Left ventricle myocardium inferior (tissue), 1 donor: ENCODE results near the gene CBL. TPM values are rescaled to one million over a fixed set of nuclear protein-coding genes. Genes with fewer than 3 reads are reported as not detected.
"Not testable (repeated sequence)": the region's sequence is repeated elsewhere in the genome, so short reads cannot be mapped to it uniquely, and the experiment has no call there.

Source experiments
- DNase-seq: peaks from one replicate; pipeline ENCODE4 v3.0.0-alpha.2; 2020
- H3K27ac ChIP-seq: fragments of 200-600 bp; replicated peaks from 2 replicates; pipeline ENCODE4 v1.8.0; 2021
- H3K27me3 ChIP-seq: fragments of 200-600 bp; 2 replicates; pipeline ENCODE4 v1.8.0; 2021; ENCODE audit warnings: low read depth
- H3K36me3 ChIP-seq: fragments of 200-600 bp; 2 replicates; pipeline ENCODE4 v1.8.0; 2021
- H3K4me1 ChIP-seq: fragments of 200-600 bp; 2 replicates; pipeline ENCODE4 v1.8.0; 2021
- H3K4me3 ChIP-seq: fragments of 200-600 bp; 2 replicates; pipeline ENCODE4 v1.8.0; 2021; ENCODE audit warnings: mild to moderate bottlenecking, moderate library complexity
- H3K9me3 ChIP-seq: fragments of 200-600 bp; replicated peaks from 2 replicates; pipeline ENCODE4 v1.8.0; 2021
- intact Hi-C: fragments of 100-400 bp; cut with micrococcal nuclease; formaldehyde crosslinking; loops from one replicate; pipeline ENCODE4 v1.11.0; 2022
- total RNA-seq: library from RNA; stranded (reverse); fragmentation: NEBNext Ultra II Directional; extraction: Animal tissue kit (Norgen Biotek cat#: 25700); gene quantifications from one replicate; pipeline ENCODE4 v1.2.1, GENCODE V29; 2021
- TF ChIP-seq, protein P1 (sequence below): fragments of 200-600 bp; IDR thresholded peaks from 2 replicates; pipeline ENCODE4 v1.8.0; 2021; ENCODE audit warnings: antibody characterized with exemption, mild to moderate bottlenecking, borderline replicate concordance
- donor health status: DM: no; HTN: yes; CAD: no; lungs with severe emphysema.

CBL gene
- total RNA-seq, 1 donor from 2014 or later = 7.0 TPM

- peaks cover 21% of the 10 kb centered on the region for H3K27me3 ChIP-seq
- DNase-seq = no peak
These were observed 15.6 kb upstream of the CBL start for GRCh38 chr11:119190531-119190930.

DNA sequence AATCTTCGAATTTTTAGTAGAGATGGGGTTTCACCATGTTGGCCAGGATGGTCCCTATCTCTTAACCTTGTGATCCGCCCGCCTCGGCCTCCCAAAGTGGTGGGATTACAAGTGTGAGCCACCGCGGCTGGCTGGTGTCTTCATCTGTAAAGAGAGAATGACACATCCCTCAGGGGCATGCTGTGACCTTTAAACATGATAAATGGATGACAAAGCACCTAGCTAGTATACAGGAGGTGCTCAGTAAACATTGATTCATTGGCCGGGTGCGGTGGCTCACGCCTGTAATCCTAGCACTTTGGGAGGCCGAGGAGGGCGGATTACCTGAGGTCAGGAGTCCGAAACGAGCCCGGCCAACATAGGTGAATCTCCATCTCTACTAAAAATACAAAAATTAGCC, 14.9 kb upstream of the CBL start:
- intact Hi-C loops = loop anchor here (10.0 kb wide), 1 partner anchor 46 kb away; the partner anchor contains the start of gene ABCG4
- not testable (repeated sequence) for H3K9me3 ChIP-seq, H3K4me3 ChIP-seq, H3K36me3 ChIP-seq, H3K27ac ChIP-seq, H3K4me1 ChIP-seq, DNase-seq
- H3K27me3 ChIP-seq = peaks cover 20% of the 10 kb centered on the region

More at GRCh38 chr11:119190531-119190930, 15.6 kb upstream of the CBL start:
- intact Hi-C loops = loop anchor here (10.0 kb wide), 1 partner anchor 46 kb away; the partner anchor contains the start of gene ABCG4
- TF ChIP-seq, protein P1, sequence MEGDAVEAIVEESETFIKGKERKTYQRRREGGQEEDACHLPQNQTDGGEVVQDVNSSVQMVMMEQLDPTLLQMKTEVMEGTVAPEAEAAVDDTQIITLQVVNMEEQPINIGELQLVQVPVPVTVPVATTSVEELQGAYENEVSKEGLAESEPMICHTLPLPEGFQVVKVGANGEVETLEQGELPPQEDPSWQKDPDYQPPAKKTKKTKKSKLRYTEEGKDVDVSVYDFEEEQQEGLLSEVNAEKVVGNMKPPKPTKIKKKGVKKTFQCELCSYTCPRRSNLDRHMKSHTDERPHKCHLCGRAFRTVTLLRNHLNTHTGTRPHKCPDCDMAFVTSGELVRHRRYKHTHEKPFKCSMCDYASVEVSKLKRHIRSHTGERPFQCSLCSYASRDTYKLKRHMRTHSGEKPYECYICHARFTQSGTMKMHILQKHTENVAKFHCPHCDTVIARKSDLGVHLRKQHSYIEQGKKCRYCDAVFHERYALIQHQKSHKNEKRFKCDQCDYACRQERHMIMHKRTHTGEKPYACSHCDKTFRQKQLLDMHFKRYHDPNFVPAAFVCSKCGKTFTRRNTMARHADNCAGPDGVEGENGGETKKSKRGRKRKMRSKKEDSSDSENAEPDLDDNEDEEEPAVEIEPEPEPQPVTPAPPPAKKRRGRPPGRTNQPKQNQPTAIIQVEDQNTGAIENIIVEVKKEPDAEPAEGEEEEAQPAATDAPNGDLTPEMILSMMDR = no peak
- Histone ChIP-seq H3K27ac (no peak overlapping the region), H3K4me1 (no peaks in the 10 kb centered on the region), H3K36me3 (no peaks in the 10 kb centered on the region), H3K4me3 (no peak overlapping the region), H3K9me3 (no peaks in the 10 kb centered on the region)

DNA sequence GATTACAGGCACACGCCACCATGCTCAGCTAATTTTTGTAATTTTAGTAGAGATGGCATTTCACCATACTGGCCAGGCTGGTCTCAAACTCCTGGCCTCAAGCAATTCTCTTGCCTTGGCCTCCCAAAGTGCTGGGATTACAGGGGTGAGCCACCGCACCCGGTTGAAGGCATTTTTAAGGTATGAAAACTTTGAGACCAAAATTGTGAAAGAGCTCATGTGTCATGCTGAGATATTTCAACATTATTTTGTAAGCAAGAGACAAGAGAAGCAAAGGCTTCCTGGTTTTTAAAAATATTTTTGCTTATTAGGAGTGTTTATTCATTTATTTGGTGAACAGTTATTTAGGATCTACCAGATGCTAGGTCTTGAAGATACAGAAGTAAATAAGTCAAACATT, 14.0 kb upstream of the CBL start:
- Histone ChIP-seq H3K9me3 (no peaks in the 10 kb centered on the region), H3K27ac (no peak overlapping the region), H3K4me1 (no peaks in the 10 kb centered on the region), H3K27me3 (peaks cover 13% of the 10 kb centered on the region), H3K4me3 (no peak overlapping the region), H3K36me3 (no peaks in the 10 kb centered on the region)
- no peak for DNase-seq
- intact Hi-C loops = loop anchor here (10.0 kb wide), 1 partner anchor 47 kb away; the partner anchor contains the start of gene ABCG4
- TF ChIP-seq, protein P1 = no peak

DNA sequence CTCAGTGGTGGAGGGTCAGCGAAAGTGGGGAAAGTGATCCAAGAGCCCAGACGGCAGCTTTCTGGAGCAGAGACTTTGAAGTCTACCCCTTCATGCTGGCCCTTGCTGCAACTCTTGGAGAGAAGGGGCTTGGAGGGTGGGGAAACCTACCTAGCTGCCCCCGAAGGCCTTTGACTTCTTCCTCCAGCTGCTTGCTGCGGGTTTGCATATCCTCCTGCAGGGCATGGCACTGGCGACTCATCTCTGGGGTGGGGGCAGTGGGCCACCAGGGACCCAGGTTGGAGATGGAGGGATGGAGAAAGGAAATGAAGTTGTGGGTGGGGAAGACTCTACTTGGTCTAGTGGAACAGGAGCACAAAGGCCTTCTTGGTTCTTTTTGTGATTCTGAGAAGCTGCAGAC, 13.1 kb upstream of the CBL start:
- TF ChIP-seq, protein P1 = no peak
- no peaks in the 10 kb centered on the region for H3K4me1 ChIP-seq
- no peaks in the 10 kb centered on the region for H3K9me3 ChIP-seq
- H3K36me3 ChIP-seq = no peaks in the 10 kb centered on the region
- H3K27me3 ChIP-seq = peaks cover 4% of the 10 kb centered on the region
- H3K27ac ChIP-seq = no peak overlapping the region
- H3K4me3 ChIP-seq = no peak overlapping the region
- intact Hi-C loops = loop anchor here (10.0 kb wide), 1 partner anchor 48 kb away; the partner anchor contains the start of gene ABCG4
- no peak for DNase-seq

DNA sequence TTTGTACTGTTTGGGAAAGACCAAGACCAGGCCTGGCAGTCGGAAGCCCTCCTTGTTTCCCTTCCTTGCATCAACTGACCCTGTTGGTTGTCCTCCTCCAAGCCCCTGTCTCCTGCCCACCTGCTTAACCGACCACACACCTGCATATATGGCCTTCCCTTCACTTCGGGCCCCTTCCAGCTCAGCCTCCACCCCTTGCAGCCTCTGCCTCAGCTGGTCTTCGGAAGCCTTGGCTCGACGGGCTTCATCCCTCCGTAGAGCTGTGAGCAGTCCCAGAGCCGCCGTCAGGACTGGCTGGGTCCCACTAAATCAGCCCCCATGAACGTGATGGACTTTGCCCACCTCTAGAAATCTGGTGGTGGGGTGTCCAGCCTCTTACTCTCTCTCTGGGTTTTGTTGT, 12.5 kb upstream of the CBL start:
- H3K36me3 ChIP-seq = no peaks in the 10 kb centered on the region
- TF ChIP-seq, protein P1 = no peak
- no peaks in the 10 kb centered on the region for H3K27me3 ChIP-seq
- intact Hi-C loops = loop anchor here (10.0 kb wide), 1 partner anchor 49 kb away; the partner anchor contains the start of gene ABCG4
- DNase-seq = no peak
- no peaks in the 10 kb centered on the region for H3K4me1 ChIP-seq
- no peak overlapping the region for H3K4me3 ChIP-seq
- H3K9me3 ChIP-seq = no peaks in the 10 kb centered on the region
- H3K27ac ChIP-seq = no peak overlapping the region

DNA sequence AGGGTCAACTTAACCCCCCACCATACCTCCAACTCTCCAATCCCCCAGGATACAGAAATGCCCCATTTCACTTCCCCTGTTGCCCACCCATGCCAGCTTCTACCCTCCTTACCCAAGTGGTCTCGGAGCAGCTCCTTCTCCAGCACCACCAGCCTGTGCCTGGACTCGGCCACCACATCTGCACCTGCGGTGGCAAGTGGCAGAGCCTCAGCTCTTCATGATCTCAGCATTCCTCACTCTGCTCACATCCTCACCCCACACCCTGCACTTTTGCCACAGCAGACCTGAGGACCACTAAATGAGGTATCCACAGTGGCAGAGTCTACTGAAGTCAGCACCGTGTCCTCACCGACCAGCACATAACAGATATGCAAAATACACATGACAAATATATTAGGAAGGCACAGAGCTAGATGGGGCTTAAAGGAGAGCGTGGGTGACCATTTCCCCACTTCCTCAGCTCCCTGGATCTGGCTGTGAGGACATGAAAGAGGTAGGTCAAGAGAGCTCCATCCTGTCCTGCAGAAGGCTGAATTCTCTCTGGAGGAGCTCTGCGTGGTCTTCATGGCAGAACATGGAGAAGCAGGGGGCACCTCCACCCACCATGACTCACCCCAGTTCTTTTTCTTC, 11.2 kb upstream of the CBL start:
- Histone ChIP-seq H3K4me3 (no peak overlapping the region), H3K27me3 (no peaks in the 10 kb centered on the region), H3K36me3 (no peaks in the 10 kb centered on the region), H3K27ac (no peak overlapping the region), H3K4me1 (no peaks in the 10 kb centered on the region), H3K9me3 (no peaks in the 10 kb centered on the region)
- DNase-seq = no peak
- intact Hi-C loops = loop anchor here (10.0 kb wide), 1 partner anchor 50 kb away; the partner anchor contains the start of gene ABCG4
- TF ChIP-seq, protein P1 = no peak
